B cell (primary cell): Measurements from ENCODE around the gene SPEG. TPM values are rescaled to one million over a fixed set of nuclear protein-coding genes. Genes with fewer than 3 reads are reported as not detected.

Experiments
- ATAC-seq: fragments of 200-7000 bp; cut with Tn5 transposase; one replicate; pipeline ENCODE4 v1.10.0; 2021; ENCODE audit warnings: low read depth, mild to moderate bottlenecking, moderate number of reproducible peaks, moderate library complexity
- CTCF ChIA-PET: fragments of 350-600 bp; sonication (Branson Sonifier 250); formaldehyde crosslinking; loops from one replicate; lab custom pipeline; 2021; ENCODE audit warnings: antibody characterized with exemption, inconsistent platforms; lab: Charles Lee
- POLR2A ChIA-PET: fragments of 350-600 bp; sonication (Branson Sonifier 250); formaldehyde crosslinking; loops from one replicate; lab custom pipeline; 2021; ENCODE audit warnings: antibody characterized with exemption; lab: Charles Lee
- DNase-seq: peaks from one replicate; pipeline ENCODE4 v3.0.0; 2013
- H2AFZ ChIP-seq: 2 replicates; pipeline ENCODE4 v1.6.1; 2012; ENCODE audit warnings: mild to moderate bottlenecking, low read depth, low read length; ENCODE audit not compliant: insufficient read depth, poor library complexity, severe bottlenecking
- H3K27ac ChIP-seq, 2 donors: 1 replicate in 1 of 2; 2 replicates in 1 of 2; pipeline ENCODE4 v1.5.1; 2012 to 2013; ENCODE audit warnings: low read length in 2 of 2, mild to moderate bottlenecking in 2 of 2, moderate library complexity in 1 of 2
- H3K27me3 ChIP-seq, 4 experiments: fragments of 200-600 bp in 1 of 4; sonication (generic) in 1 of 4; replicated peaks in 1 of 4; 1 replicate in 2 of 4; 2 replicates in 2 of 4; pipeline versions ENCODE4 v1.6.1 to v1.7.0; 2013 to 2016; ENCODE audit warnings: low read length in 3 of 4, mild to moderate bottlenecking in 2 of 4, mixed read lengths in 1 of 4, moderate library complexity in 1 of 4; ENCODE audit not compliant: insufficient read depth in 4 of 4, control insufficient read depth in 3 of 4; ENCODE audit errors: control extremely low read depth in 1 of 4
- H3K36me3 ChIP-seq, 2 experiments: replicated peaks in 1 of 2; 1 replicate in 1 of 2; 2 replicates in 1 of 2; pipeline versions ENCODE4 v1.6.1 to v1.7.1; 2013; ENCODE audit warnings: low read length in 1 of 2; ENCODE audit not compliant: insufficient read depth in 2 of 2, control insufficient read depth in 1 of 2; ENCODE audit errors: control extremely low read depth in 1 of 2, extremely low read depth in 1 of 2
- H3K4me1 ChIP-seq, 2 donors: fragments of 200-600 bp in 1 of 2; sonication (generic) in 1 of 2; 1 replicate in 1 of 2; 2 replicates in 1 of 2; pipeline versions ENCODE4 v1.5.1 to v1.6.1; 2013 to 2017; ENCODE audit warnings: low read length in 2 of 2; ENCODE audit not compliant: control insufficient read depth in 2 of 2, insufficient read depth in 2 of 2
- H3K4me2 ChIP-seq: replicated peaks from 2 replicates; pipeline ENCODE3; 2012; ENCODE audit warnings: mild to moderate bottlenecking, low read depth, low read length; ENCODE audit not compliant: poor library complexity, severe bottlenecking
- H3K4me3 ChIP-seq, 5 experiments: fragments of 200-600 bp in 1 of 5; sonication (generic) in 1 of 5; 1 replicate in 3 of 5; 2 replicates in 2 of 5; pipeline versions ENCODE4 v1.5.1 to v1.7.0; 2011 to 2016; ENCODE audit warnings: low read length in 4 of 5, mild to moderate bottlenecking in 4 of 5, low read depth in 2 of 5, control low read depth in 1 of 5, moderate library complexity in 1 of 5; ENCODE audit not compliant: insufficient read depth in 1 of 5; ENCODE audit errors: control extremely low read depth in 1 of 5, extremely low read depth in 1 of 5
- H3K79me2 ChIP-seq: fragments of 200-600 bp; sonication (generic); one replicate; pipeline ENCODE4 v1.6.0; 2016; ENCODE audit warnings: low read length; ENCODE audit not compliant: control insufficient read depth, insufficient read depth
- H3K9ac ChIP-seq: fragments of 200-600 bp; sonication (generic); 2 replicates; pipeline ENCODE4 v1.6.1; 2017; ENCODE audit warnings: mild to moderate bottlenecking, low read length, moderate library complexity
- H3K9me3 ChIP-seq, 3 donors: one replicate each; pipeline versions ENCODE4 v1.6.1 to v1.7.1; 2013; ENCODE audit warnings: low read length in 2 of 3; ENCODE audit not compliant: control insufficient read depth in 2 of 3, insufficient read depth in 1 of 3; ENCODE audit errors: control extremely low read depth in 1 of 3
- H4K20me1 ChIP-seq: 2 replicates; pipeline ENCODE4 v1.6.0; 2012; ENCODE audit warnings: mild to moderate bottlenecking, low read length; ENCODE audit not compliant: insufficient read depth, control insufficient read depth, poor library complexity, severe bottlenecking
- H3K27ac Mint-ChIP-seq: one replicate; pipeline ENCODE4 v1.8.0; 2021; ENCODE audit warnings: mixed read lengths
- H3K27me3 Mint-ChIP-seq: one replicate; pipeline ENCODE4 v1.8.0; 2021; ENCODE audit warnings: mixed read lengths
- H3K4me1 Mint-ChIP-seq: one replicate; pipeline ENCODE4 v1.8.0; 2021; ENCODE audit warnings: mixed read lengths
- H3K4me3 Mint-ChIP-seq: one replicate; pipeline ENCODE4 v1.8.0; 2021; ENCODE audit warnings: mixed read lengths
- H3K9me3 Mint-ChIP-seq: one replicate; pipeline ENCODE4 v1.8.0; 2022; ENCODE audit warnings: mixed read lengths; ENCODE audit not compliant: insufficient read depth
- EZH2 ChIP-seq: IDR thresholded peaks from 2 replicates; pipeline ENCODE4 v1.6.1; 2012; ENCODE audit warnings: borderline replicate concordance, low read depth, mild to moderate bottlenecking, moderate library complexity, low read length; ENCODE audit not compliant: insufficient read depth, poor library complexity, severe bottlenecking
- WGBS: methylation state at CpG from one replicate; pipeline ENCODE4 v1.1.5; 2013; ENCODE audit warnings: missing lambda C conversion rate; ENCODE audit not compliant: insufficient coverage; 5-methylcytosine and 5-hydroxymethylcytosine counted together
- intact Hi-C: fragments of 100-400 bp; cut with micrococcal nuclease; formaldehyde crosslinking; loops from one replicate; pipeline ENCODE4 v1.10.0; 2022
- polyA plus RNA-seq: library from polyadenylated mRNA; depleted of rRNA; stranded (reverse); fragments of >200 nt; gene quantifications from 2 replicates; pipeline ENCODE4 v1.2.3, GENCODE V29; 2012
- total RNA-seq, 2 donors: library from RNA; stranded (reverse); fragments of 120-200 nt in 1 of 2; gene quantifications; 1 replicate in 1 of 2; 2 replicates in 1 of 2; pipeline versions ENCODE4 v1.2.3 to v1.2.4, GENCODE V29; 2013 to 2022
- TF ChIP-seq, protein P1 (sequence below): fragments of 200-600 bp; IDR thresholded peaks from one replicate; pipeline ENCODE4 v1.8.0; 2022; ENCODE audit warnings: antibody characterized with exemption, mild to moderate bottlenecking

Gene SPEG
- total and polyA plus RNA-seq, 2 donors (not counting 1 experiment from before 2014, with no cell fraction given), result 0.03 to 0.74 TPM

DNA sequence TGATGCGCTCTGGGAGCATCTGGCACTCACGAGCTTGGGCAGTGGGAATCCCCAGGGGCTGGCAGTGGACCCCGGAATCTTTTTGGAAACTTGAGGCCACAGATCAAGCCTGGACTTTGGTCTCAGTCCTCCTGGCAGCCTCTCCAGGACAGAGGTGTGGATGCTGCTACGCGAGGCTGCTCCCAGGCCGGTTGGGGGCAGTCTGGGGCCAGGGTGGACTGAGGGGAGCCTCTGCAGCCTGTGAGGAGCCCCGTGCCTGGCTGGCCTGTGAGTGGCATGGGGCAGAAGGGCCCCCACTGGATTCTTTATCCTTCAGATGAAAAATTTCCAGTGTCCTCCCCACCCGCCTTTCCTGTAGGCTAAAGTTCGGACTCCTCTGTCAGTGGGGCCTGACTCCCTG lies 29.2 kb upstream of the SPEG start:
- intact Hi-C loops, result no loop called here
- Histone ChIP-seq H3K4me2 (no peak overlapping the region), H3K4me3 (no peak overlapping the region), H3K9me3 (no peaks in the 10 kb centered on the region), H3K27me3 (peaks cover 0 to 16% (median 0%) of the 10 kb centered on the region in 4 experiments), H3K79me2 (no peaks in the 10 kb centered on the region), H4K20me1 (no peaks in the 10 kb centered on the region), H3K36me3 (no peaks in the 10 kb centered on the region), H3K9ac (no peak overlapping the region), H3K4me1 (no peaks in the 10 kb centered on the region), H3K27ac (no peak overlapping the region), H2AFZ (no peak overlapping the region)
- WGBS, result 71% methylated on average over 8 of the region's 9 CpGs
- Mint-ChIP-seq H3K27me3 (peaks cover 32% of the 10 kb centered on the region), H3K27ac (no peak overlapping the region), H3K4me1 (no peaks in the 10 kb centered on the region), H3K4me3 (no peak overlapping the region), H3K9me3 (no peaks in the 10 kb centered on the region)
- CTCF ChIA-PET, result interaction anchor here (0.6 to 4.4 kb wide), 3 partner anchors 120 to 727 kb away, joined by 3 to 97 read pairs (median 3); no protein-coding TSS in a partner anchor
- POLR2A ChIA-PET, result no interaction called here
- TF ChIP-seq EZH2, result no peak
- TF ChIP-seq, protein P1, sequence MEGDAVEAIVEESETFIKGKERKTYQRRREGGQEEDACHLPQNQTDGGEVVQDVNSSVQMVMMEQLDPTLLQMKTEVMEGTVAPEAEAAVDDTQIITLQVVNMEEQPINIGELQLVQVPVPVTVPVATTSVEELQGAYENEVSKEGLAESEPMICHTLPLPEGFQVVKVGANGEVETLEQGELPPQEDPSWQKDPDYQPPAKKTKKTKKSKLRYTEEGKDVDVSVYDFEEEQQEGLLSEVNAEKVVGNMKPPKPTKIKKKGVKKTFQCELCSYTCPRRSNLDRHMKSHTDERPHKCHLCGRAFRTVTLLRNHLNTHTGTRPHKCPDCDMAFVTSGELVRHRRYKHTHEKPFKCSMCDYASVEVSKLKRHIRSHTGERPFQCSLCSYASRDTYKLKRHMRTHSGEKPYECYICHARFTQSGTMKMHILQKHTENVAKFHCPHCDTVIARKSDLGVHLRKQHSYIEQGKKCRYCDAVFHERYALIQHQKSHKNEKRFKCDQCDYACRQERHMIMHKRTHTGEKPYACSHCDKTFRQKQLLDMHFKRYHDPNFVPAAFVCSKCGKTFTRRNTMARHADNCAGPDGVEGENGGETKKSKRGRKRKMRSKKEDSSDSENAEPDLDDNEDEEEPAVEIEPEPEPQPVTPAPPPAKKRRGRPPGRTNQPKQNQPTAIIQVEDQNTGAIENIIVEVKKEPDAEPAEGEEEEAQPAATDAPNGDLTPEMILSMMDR, result no peak
- ATAC-seq, result no peak
- no peak for DNase-seq

DNA sequence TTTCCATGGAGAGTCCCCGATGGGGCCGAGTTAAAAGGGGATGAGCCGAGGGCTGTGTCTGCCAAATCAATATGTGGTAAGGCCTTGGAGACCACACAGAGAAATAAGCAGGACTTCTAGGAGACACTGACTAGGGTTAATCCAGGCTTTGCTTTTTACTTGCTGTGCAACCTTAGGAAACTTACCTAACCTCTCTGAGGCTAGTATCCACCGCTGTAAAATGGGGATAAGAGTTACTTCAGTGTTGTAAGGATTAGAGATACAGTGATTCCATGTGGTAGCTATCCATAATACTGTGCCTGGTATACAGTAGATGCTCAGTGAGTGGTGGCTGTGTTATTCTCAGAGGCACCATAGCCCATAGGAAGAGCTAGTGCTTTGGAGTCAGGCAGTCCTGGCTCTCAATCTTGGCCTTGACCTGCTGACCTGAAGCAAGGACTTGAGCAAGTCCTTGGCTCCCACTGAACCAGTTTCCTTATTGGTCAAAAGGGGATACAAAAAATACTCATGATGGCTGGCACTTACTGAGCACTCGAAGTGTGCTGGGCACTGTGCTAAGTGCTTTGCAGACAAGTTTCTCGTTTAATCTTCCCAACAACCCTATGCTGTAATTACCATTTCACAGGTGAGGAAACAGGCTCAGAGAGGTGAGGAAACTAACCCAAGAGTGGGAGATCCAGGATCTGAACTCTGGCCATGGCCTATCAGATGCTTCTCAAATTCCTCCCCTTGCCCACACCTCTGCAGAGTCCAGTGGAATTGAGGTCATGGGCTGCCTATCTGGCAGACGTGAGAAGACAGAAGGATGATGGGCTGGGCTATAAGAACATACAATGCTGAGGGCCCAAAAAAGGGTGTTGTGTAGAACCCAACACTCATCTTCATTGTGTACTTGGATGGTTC lies 28.4 kb upstream of the SPEG start:
- H3K27me3 ChIP-seq, result peaks cover 0 to 14% (median 0%) of the 10 kb centered on the region in 4 experiments
- no peak overlapping the region for H3K27ac ChIP-seq
- 95% methylated on average over 5 of the region's 7 CpGs for WGBS
- ATAC-seq, result no peak
- DNase-seq, result no peak
- ChIA-PET POLR2A (no interaction called here), CTCF (interaction anchor here (0.6 to 1.2 kb wide), 3 partner anchors 119 to 726 kb away, joined by 3 read pairs; no protein-coding TSS in a partner anchor)
- no peaks in the 10 kb centered on the region for H4K20me1 ChIP-seq
- no peaks in the 10 kb centered on the region for H3K36me3 ChIP-seq
- H3K9ac ChIP-seq, result no peak overlapping the region
- H2AFZ ChIP-seq, result no peak overlapping the region
- no peaks in the 10 kb centered on the region for H3K9me3 Mint-ChIP-seq
- TF ChIP-seq EZH2, result no peak
- TF ChIP-seq, protein P1, result no peak
- H3K79me2 ChIP-seq, result no peaks in the 10 kb centered on the region
- no peak overlapping the region for H3K4me3 Mint-ChIP-seq
- H3K9me3 ChIP-seq, result no peaks in the 10 kb centered on the region
- intact Hi-C loops, result no loop called here
- H3K4me1 Mint-ChIP-seq, result no peaks in the 10 kb centered on the region
- H3K27me3 Mint-ChIP-seq, result peaks cover 32% of the 10 kb centered on the region
- no peak overlapping the region for H3K4me3 ChIP-seq
- no peak overlapping the region for H3K27ac Mint-ChIP-seq
- no peak overlapping the region for H3K4me2 ChIP-seq
- H3K4me1 ChIP-seq, result no peaks in the 10 kb centered on the region
